Esophagus muscularis mucosa (tissue), 4 donors: Measurements from ENCODE around the gene MYO15B.

Source experiments
- EP300 ChIP-seq: sonication (generic); formaldehyde crosslinking; IDR thresholded peaks from one replicate; pipeline ENCODE4 v1.6.1; 2017; ENCODE audit warnings: antibody characterized with exemption
- POLR2A ChIP-seq: fragments of 450-650 bp; IDR thresholded peaks from one replicate; pipeline ENCODE4 v1.6.1; 2017; ENCODE audit warnings: antibody characterized with exemption, moderate library complexity, mild to moderate bottlenecking, low read depth
- POLR2AphosphoS5 ChIP-seq, 2 donors: sonication (generic); formaldehyde crosslinking; IDR thresholded peaks; one replicate each; pipeline ENCODE4 v1.6.1; 2017; ENCODE audit warnings: antibody characterized with exemption in 2 of 2
- TF ChIP-seq, protein P1 (sequence below), 3 experiments: fragments of 200-600 bp in 2 of 3; fragments of 450-650 bp in 1 of 3; sonication (generic) in 2 of 3; IDR thresholded peaks; one replicate each; pipeline ENCODE4 v1.5.1; 2017 to 2019; ENCODE audit warnings: antibody characterized with exemption in 3 of 3, mild to moderate bottlenecking in 2 of 3, moderate library complexity in 1 of 3

DNA sequence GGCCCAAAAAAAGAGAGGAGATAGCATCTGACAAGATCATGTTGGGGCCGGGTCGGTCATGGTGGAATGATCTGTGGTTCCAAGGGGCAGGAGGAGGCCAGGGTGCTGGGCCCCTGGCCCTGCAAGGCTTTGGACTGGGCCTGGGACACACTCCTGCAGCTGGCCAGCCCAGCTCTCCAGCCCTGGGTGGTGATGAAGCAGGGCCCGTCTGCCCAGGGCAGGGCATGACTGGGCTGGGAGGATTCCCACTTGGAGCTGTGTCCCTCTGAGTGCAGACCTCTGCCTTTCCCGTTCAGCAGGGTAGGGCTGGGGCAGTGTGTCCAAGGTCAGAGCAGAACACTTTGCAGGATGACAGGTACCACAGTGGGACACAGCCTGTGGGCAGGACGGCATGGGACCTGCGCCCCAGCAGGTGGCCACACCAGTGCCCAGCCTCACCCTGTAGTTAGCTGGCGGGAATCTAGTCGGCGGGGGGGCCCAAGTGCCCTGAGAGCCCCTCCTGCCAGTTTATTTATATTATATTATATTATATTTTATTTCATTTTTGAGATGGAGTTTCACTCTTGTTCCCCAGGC is 27.6 kb upstream of the MYO15B start:
- TF ChIP-seq, protein P1, sequence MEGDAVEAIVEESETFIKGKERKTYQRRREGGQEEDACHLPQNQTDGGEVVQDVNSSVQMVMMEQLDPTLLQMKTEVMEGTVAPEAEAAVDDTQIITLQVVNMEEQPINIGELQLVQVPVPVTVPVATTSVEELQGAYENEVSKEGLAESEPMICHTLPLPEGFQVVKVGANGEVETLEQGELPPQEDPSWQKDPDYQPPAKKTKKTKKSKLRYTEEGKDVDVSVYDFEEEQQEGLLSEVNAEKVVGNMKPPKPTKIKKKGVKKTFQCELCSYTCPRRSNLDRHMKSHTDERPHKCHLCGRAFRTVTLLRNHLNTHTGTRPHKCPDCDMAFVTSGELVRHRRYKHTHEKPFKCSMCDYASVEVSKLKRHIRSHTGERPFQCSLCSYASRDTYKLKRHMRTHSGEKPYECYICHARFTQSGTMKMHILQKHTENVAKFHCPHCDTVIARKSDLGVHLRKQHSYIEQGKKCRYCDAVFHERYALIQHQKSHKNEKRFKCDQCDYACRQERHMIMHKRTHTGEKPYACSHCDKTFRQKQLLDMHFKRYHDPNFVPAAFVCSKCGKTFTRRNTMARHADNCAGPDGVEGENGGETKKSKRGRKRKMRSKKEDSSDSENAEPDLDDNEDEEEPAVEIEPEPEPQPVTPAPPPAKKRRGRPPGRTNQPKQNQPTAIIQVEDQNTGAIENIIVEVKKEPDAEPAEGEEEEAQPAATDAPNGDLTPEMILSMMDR (IDR thresholded peaks at IDR 0.05) = no peak
- no peak for TF ChIP-seq POLR2A
- no peak for TF ChIP-seq POLR2AphosphoS5 (IDR thresholded peaks at IDR 0.05)
- no peak for TF ChIP-seq EP300
